Endothelial cell (in vitro differentiated cells): ENCODE results near the gene ATIC. TPM values are rescaled to one million over a fixed set of nuclear protein-coding genes. Genes with fewer than 3 reads are reported as not detected.

Experiments
- DNase-seq: peaks from one replicate; pipeline ENCODE4 v3.0.0; 2021; ENCODE audit warnings: low spot score
- H3K27ac Mint-ChIP-seq: one replicate; pipeline ENCODE4 v1.8.0; 2021; ENCODE audit warnings: mixed read lengths, inconsistent platforms; ENCODE audit not compliant: unreplicated experiment
- H3K27me3 Mint-ChIP-seq: one replicate; pipeline ENCODE4 v1.8.0; 2021; ENCODE audit warnings: mild to moderate bottlenecking, moderate library complexity, mixed read lengths, inconsistent platforms; ENCODE audit not compliant: unreplicated experiment
- H3K36me3 Mint-ChIP-seq: one replicate; pipeline ENCODE4 v1.8.0; 2021; ENCODE audit warnings: mild to moderate bottlenecking, low read depth, mixed read lengths, inconsistent platforms; ENCODE audit not compliant: unreplicated experiment
- H3K4me1 Mint-ChIP-seq: one replicate; pipeline ENCODE4 v1.8.0; 2021; ENCODE audit warnings: mild to moderate bottlenecking, mixed read lengths, inconsistent platforms; ENCODE audit not compliant: unreplicated experiment
- H3K4me3 Mint-ChIP-seq: one replicate; pipeline ENCODE4 v1.8.0; 2021; ENCODE audit warnings: mild to moderate bottlenecking, mixed read lengths, inconsistent platforms; ENCODE audit not compliant: unreplicated experiment
- H3K9me3 Mint-ChIP-seq: one replicate; pipeline ENCODE4 v1.8.0; 2021; ENCODE audit warnings: mixed read lengths, inconsistent platforms; ENCODE audit not compliant: unreplicated experiment
- CTCF ChIP-seq: fragments of 200-600 bp; sonication (generic); IDR thresholded peaks from one replicate; pipeline ENCODE4 v1.5.0; 2021; ENCODE audit warnings: antibody characterized with exemption; ENCODE audit not compliant: unreplicated experiment
- total RNA-seq: library from RNA; stranded (reverse); fragmentation: NEBNext Ultra II Directional; extraction: Animal tissue kit (Norgen Biotek cat#: 25700); gene quantifications from one replicate; pipeline ENCODE4 v1.2.1, GENCODE V29; 2021; ENCODE audit not compliant: unreplicated experiment

ATIC gene
- total RNA-seq, 1 donor from 2014 or later, result 29.3 TPM

GRCh38 chr2:215320102-215320501, 8.2 kb downstream of the ATIC start:
- Mint-ChIP-seq H3K4me1 (no peaks in the 10 kb centered on the region), H3K4me3 (no peak overlapping the region), H3K27ac (no peak overlapping the region), H3K36me3 (peaks cover 15% of the 10 kb centered on the region), H3K27me3 (no peaks in the 10 kb centered on the region), H3K9me3 (no peaks in the 10 kb centered on the region)
- TF ChIP-seq CTCF, result no peak
- DNase-seq, result no peak

- H3K27me3 Mint-ChIP-seq, result no peaks in the 10 kb centered on the region
- no peak for TF ChIP-seq CTCF
- no peak overlapping the region for H3K4me3 Mint-ChIP-seq
- H3K9me3 Mint-ChIP-seq, result no peaks in the 10 kb centered on the region
- no peaks in the 10 kb centered on the region for H3K4me1 Mint-ChIP-seq
- no peak overlapping the region for H3K27ac Mint-ChIP-seq
- DNase-seq, result no peak
- peaks cover 15% of the 10 kb centered on the region for H3K36me3 Mint-ChIP-seq
Observed at GRCh38 chr2:215320679-215321078, 8.8 kb downstream of the ATIC start.

GRCh38 chr2:215324811-215325210, 13.0 kb downstream of the ATIC start:
- H3K9me3 Mint-ChIP-seq, result no peaks in the 10 kb centered on the region
- H3K4me1 Mint-ChIP-seq, result peaks cover 10% of the 10 kb centered on the region
- no peak overlapping the region for H3K4me3 Mint-ChIP-seq
- H3K36me3 Mint-ChIP-seq, result peaks cover 30% of the 10 kb centered on the region
- no peak for DNase-seq
- TF ChIP-seq CTCF, result no peak
- peaks cover 1% of the 10 kb centered on the region for H3K27me3 Mint-ChIP-seq
- no peak overlapping the region for H3K27ac Mint-ChIP-seq

GRCh38 chr2:215328066-215328465, 16.2 kb downstream of the ATIC start:
- H3K36me3 Mint-ChIP-seq, result peaks cover 28% of the 10 kb centered on the region
- H3K9me3 Mint-ChIP-seq, result no peaks in the 10 kb centered on the region
- H3K4me1 Mint-ChIP-seq, result peaks cover 10% of the 10 kb centered on the region
- no peak for DNase-seq
- TF ChIP-seq CTCF, result no peak
- H3K27me3 Mint-ChIP-seq, result peaks cover 1% of the 10 kb centered on the region
- no peak overlapping the region for H3K4me3 Mint-ChIP-seq
- H3K27ac Mint-ChIP-seq, result no peak overlapping the region

GRCh38 chr2:215332872-215333595, 21.2 kb downstream of the ATIC start:
- H3K9me3 Mint-ChIP-seq, result no peaks in the 10 kb centered on the region
- H3K36me3 Mint-ChIP-seq, result peaks cover 18% of the 10 kb centered on the region
- DNase-seq, result no peak
- TF ChIP-seq CTCF, result no peak
- no peak overlapping the region for H3K27ac Mint-ChIP-seq
- no peak overlapping the region for H3K4me3 Mint-ChIP-seq
- no peaks in the 10 kb centered on the region for H3K4me1 Mint-ChIP-seq
- H3K27me3 Mint-ChIP-seq, result peaks cover 1% of the 10 kb centered on the region
